ENCODE results near the gene BAZ1B.
A peak's percentile ranks its signal among the peaks of the same experiment; 100 is the strongest.

Gene BAZ1B

GRCh38 chr7:73521636-73522104, 423 bp downstream of the BAZ1B start:
- FAIRE-seq = no peak
- peak; percentile 49 for DNase-seq (ENCODE audit: insufficient read length, low spot score)
- TF ChIP-seq CTCF (IDR thresholded peaks at IDR 0.05; ENCODE audit: insufficient read depth, missing control alignments) = no peak

- FAIRE-seq (no peak), DNase-seq (ENCODE audit: insufficient read length, low spot score) (no peak)
- TF ChIP-seq CTCF (IDR thresholded peaks at IDR 0.05; ENCODE audit: insufficient read depth, missing control alignments) = no peak
Measured at GRCh38 chr7:73520673-73521635, 1.1 kb downstream of the BAZ1B start.

GRCh38 chr7:73519867-73520672, 2.0 kb downstream of the BAZ1B start:
- DNase-seq (ENCODE audit: insufficient read length, low spot score) (no peak), FAIRE-seq (no peak)
- no peak for TF ChIP-seq CTCF (IDR thresholded peaks at IDR 0.05; ENCODE audit: insufficient read depth, missing control alignments)

GRCh38 chr7:73518470-73518869, 3.6 kb downstream of the BAZ1B start:
- no peak for DNase-seq (ENCODE audit: insufficient read length, low spot score)
- FAIRE-seq = no peak
- TF ChIP-seq CTCF (IDR thresholded peaks at IDR 0.05; ENCODE audit: insufficient read depth, missing control alignments) = no peak

GRCh38 chr7:73517241-73517995, 4.7 kb downstream of the BAZ1B start:
- FAIRE-seq = no peak
- DNase-seq (ENCODE audit: insufficient read length, low spot score) = no peak
- no peak for TF ChIP-seq CTCF (IDR thresholded peaks at IDR 0.05; ENCODE audit: insufficient read depth, missing control alignments)

GRCh38 chr7:73515178-73515577, 6.9 kb downstream of the BAZ1B start:
- FAIRE-seq (no peak), DNase-seq (ENCODE audit: insufficient read length, low spot score) (no peak)
- no peak for TF ChIP-seq CTCF (IDR thresholded peaks at IDR 0.05; ENCODE audit: insufficient read depth, missing control alignments)

Data from D721Med (cell line).